BJ (cell line): Measurements from ENCODE around the gene SYK. TPM values are rescaled to one million over a fixed set of nuclear protein-coding genes. Genes with fewer than 3 reads are reported as not detected.

Experiments
- CTCF ChIA-PET: fragments of 350-600 bp; formaldehyde crosslinking; extraction: SDS; loops from one replicate; lab custom pipeline; 2021; ENCODE audit warnings: antibody characterized with exemption, inconsistent platforms; lab: Yijun Ruan, JAX
- POLR2A ChIA-PET: fragments of 300-600 bp; sonication (Branson Sonifier 250); formaldehyde crosslinking; extraction: SDS; loops from one replicate; lab custom pipeline; 2021; ENCODE audit warnings: antibody characterized with exemption; lab: Charles Lee
- DNase-seq: peaks from one replicate; pipeline ENCODE4 v3.0.0-alpha.2; 2011; ENCODE audit warnings: low read depth
- H3K27me3 ChIP-seq: 2 replicates; pipeline ENCODE4 v1.6.0; 2011; ENCODE audit warnings: low read length; ENCODE audit not compliant: control insufficient read depth, insufficient read depth
- H3K36me3 ChIP-seq: 2 replicates; pipeline ENCODE4 v1.5.1; 2011; ENCODE audit warnings: low read length; ENCODE audit not compliant: control insufficient read depth, insufficient read depth
- H3K4me3 ChIP-seq: 2 replicates; pipeline ENCODE4 v1.5.1; 2011; ENCODE audit warnings: low read depth, mild to moderate bottlenecking, control low read depth, low read length
- CTCF ChIP-seq: IDR thresholded peaks from 2 replicates; pipeline ENCODE4 v1.5.1; 2011; ENCODE audit warnings: low read depth, mild to moderate bottlenecking, control low read depth, inconsistent platforms, low read length, moderate library complexity; ENCODE audit not compliant: insufficient read depth
- polyA plus RNA-seq: library from polyadenylated mRNA; depleted of rRNA; stranded (reverse); fragments of >200 nt; gene quantifications from 2 replicates; pipeline ENCODE4 v1.2.3, GENCODE V29; 2011

The SYK gene
- polyA plus RNA-seq, 1 experiment: not detected

- H3K27me3 ChIP-seq: no peaks in the 10 kb centered on the region
- no peak for TF ChIP-seq CTCF
- H3K4me3 ChIP-seq: no peak overlapping the region
- H3K36me3 ChIP-seq: no peaks in the 10 kb centered on the region
- POLR2A ChIA-PET: no interaction called here
- no peak for DNase-seq
- CTCF ChIA-PET: interaction anchor here (0.6 to 9.0 kb wide), 39 partner anchors 8 to 859 kb away, joined by 3 to 152 read pairs (median 4); partner anchors contain the start of gene NFIL3
These were observed 112.6 kb downstream of the SYK start for GRCh38 chr9:90914196-90914595.

GRCh38 chr9:90914868-90915483, 113.4 kb downstream of the SYK start:
- CTCF ChIA-PET: interaction anchor here (0.6 to 9.0 kb wide), 57 partner anchors 8 to 1121 kb away, joined by 3 to 152 read pairs (median 4); partner anchors contain the start of gene NFIL3
- no peaks in the 10 kb centered on the region for H3K27me3 ChIP-seq
- POLR2A ChIA-PET: no interaction called here
- H3K36me3 ChIP-seq: no peaks in the 10 kb centered on the region
- no peak for DNase-seq
- TF ChIP-seq CTCF: peak; percentile 84
- no peak overlapping the region for H3K4me3 ChIP-seq

GRCh38 chr9:90915693-90916092, 114.1 kb downstream of the SYK start:
- no peak for DNase-seq
- Histone ChIP-seq H3K36me3 (no peaks in the 10 kb centered on the region), H3K4me3 (no peak overlapping the region), H3K27me3 (no peaks in the 10 kb centered on the region)
- CTCF ChIA-PET: interaction anchor here (0.5 to 9.0 kb wide), 37 partner anchors 7 to 1121 kb away, joined by 3 to 152 read pairs (median 4); partner anchors contain the start of gene NFIL3
- POLR2A ChIA-PET: interaction anchor here (0.7 kb wide), 1 partner anchor 280 kb away, joined by 7 read pairs; no protein-coding TSS in a partner anchor
- TF ChIP-seq CTCF: peak; percentile 42

GRCh38 chr9:90916147-90916734, 114.6 kb downstream of the SYK start:
- H3K36me3 ChIP-seq: no peaks in the 10 kb centered on the region
- TF ChIP-seq CTCF: no peak
- ChIA-PET CTCF (interaction anchor here (0.5 to 9.0 kb wide), 26 partner anchors 10 to 1120 kb away, joined by 3 to 152 read pairs (median 4); partner anchors contain the start of gene NFIL3), POLR2A (interaction anchor here (0.7 kb wide), 1 partner anchor 279 kb away, joined by 7 read pairs; no protein-coding TSS in a partner anchor)
- no peak for DNase-seq
- H3K4me3 ChIP-seq: no peak overlapping the region
- no peaks in the 10 kb centered on the region for H3K27me3 ChIP-seq

- Histone ChIP-seq H3K4me3 (no peak overlapping the region), H3K27me3 (no peaks in the 10 kb centered on the region), H3K36me3 (no peaks in the 10 kb centered on the region)
- TF ChIP-seq CTCF: no peak
- no peak for DNase-seq
- ChIA-PET POLR2A (no interaction called here), CTCF (interaction anchor here (0.6 to 9.0 kb wide), 2 partner anchors 25 to 509 kb away, joined by 3 to 152 read pairs; partner anchors contain the start of gene NFIL3)
These were observed 118.3 kb downstream of the SYK start for GRCh38 chr9:90919883-90920282.
